Adipocyte (in vitro differentiated cells): ENCODE data around the gene PHC1.
A peak's percentile ranks its signal among the peaks of the same experiment; 100 is the strongest.
"Not testable (repeated sequence)": the region's sequence is repeated elsewhere in the genome, so short reads cannot be mapped to it uniquely, and the experiment has no call there.

Source experiments
- DNase-seq: peaks from one replicate; pipeline ENCODE4 v3.0.0-alpha.2; 2015; ENCODE audit warnings: low read depth
- H3K27me3 ChIP-seq: replicated peaks from 2 replicates; pipeline ENCODE4 v1.7.0; 2013; ENCODE audit warnings: mild to moderate bottlenecking, low read length, moderate library complexity; ENCODE audit not compliant: control insufficient read depth, insufficient read depth
- H3K36me3 ChIP-seq: 2 replicates; pipeline ENCODE4 v1.7.0; 2013; ENCODE audit warnings: low read length, mild to moderate bottlenecking, moderate library complexity; ENCODE audit not compliant: control insufficient read depth, insufficient read depth, severe bottlenecking
- H3K4me1 ChIP-seq: 2 replicates; pipeline ENCODE4 v1.7.0; 2013; ENCODE audit warnings: mild to moderate bottlenecking, low read length, moderate library complexity; ENCODE audit not compliant: control insufficient read depth, insufficient read depth
- H3K4me3 ChIP-seq: 2 replicates; pipeline ENCODE4 v1.7.0; 2013; ENCODE audit warnings: mild to moderate bottlenecking, low read length, moderate library complexity
- H3K9ac ChIP-seq: 2 replicates; pipeline ENCODE4 v1.7.0; 2013; ENCODE audit warnings: mild to moderate bottlenecking, low read length, moderate library complexity
- H3K9me3 ChIP-seq: 2 replicates; pipeline ENCODE4 v1.7.0; 2013; ENCODE audit warnings: mild to moderate bottlenecking, low read length, moderate library complexity; ENCODE audit not compliant: control insufficient read depth

PHC1 gene

DNA sequence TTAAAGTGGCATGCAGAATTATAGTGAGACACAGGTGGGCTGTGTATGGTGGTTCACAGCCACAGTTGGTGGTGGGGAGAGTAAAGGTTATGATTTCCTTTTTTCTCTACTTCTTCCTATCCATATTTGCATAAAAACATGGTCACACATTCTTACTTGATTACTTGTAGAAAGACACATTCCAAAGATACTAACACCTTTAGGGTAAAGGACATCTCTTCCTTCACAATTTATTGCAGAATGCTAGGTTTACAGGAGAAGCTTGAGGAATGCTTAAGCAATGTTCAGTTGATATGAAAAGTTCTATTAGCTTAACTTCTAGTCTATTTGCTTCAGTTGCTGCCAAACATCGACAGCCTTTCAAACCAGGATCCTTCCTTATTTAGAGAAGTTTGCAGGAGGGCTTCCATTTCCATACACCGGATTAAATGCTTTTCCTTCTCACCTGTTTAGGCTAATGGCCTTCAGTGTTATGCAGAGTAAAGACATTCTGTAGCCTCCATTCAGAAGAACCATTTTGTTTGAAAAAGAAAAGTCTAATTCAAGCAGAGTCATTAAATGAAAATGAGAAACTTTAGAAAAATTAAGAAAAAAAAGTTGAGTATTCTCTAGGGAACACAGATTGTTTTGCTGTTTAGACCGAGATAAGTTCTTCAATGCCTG is 2.6 kb upstream of the PHC1 start:
- DNase-seq: no peak
- H3K4me3 ChIP-seq: no peak overlapping the region
- no peaks in the 10 kb centered on the region for H3K27me3 ChIP-seq
- H3K36me3 ChIP-seq: no peaks in the 10 kb centered on the region
- H3K4me1 ChIP-seq: peaks cover 13% of the 10 kb centered on the region
- no peak overlapping the region for H3K9ac ChIP-seq
- H3K9me3 ChIP-seq: no peaks in the 10 kb centered on the region

DNA sequence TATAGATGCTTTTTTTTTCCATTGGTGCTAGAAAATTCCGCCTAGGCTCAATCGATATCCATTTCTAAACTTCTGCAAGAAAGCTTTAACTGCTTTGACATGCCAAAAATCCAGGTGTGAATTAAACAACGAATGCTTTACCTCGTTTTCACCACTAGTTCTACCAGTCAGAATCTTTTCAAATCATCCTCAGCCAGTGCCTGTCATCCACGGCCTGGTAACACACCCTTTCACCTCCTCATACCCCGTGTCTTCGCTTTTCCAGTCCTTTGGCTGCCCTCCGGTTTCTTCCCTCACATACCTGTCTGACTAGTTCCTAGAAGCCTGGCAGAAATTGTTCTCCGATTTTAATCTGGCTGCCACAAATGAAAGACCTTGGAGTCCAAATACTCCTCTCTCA is 1.4 kb upstream of the PHC1 start:
- peak; percentile 22 for DNase-seq
- H3K4me3 ChIP-seq: no peak overlapping the region
- no peaks in the 10 kb centered on the region for H3K9me3 ChIP-seq
- peaks cover 13% of the 10 kb centered on the region for H3K4me1 ChIP-seq
- H3K36me3 ChIP-seq: no peaks in the 10 kb centered on the region
- H3K27me3 ChIP-seq: no peaks in the 10 kb centered on the region
- H3K9ac ChIP-seq: no peak overlapping the region

DNA sequence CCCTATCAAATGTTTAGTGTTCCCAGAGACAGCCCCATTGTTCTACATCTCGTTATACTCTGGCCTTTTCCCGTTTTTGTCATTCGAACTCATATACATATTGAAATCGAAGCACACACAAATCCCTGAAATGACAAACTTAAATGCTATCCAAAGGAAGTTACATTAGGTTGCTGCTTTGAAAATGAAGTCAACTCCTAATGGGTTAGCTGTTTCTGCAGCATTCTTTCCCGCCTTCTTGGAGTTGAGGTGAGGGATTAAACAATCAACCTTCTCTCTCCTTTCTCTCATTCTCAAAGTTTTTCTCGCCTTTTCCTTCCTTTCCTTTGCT is 642 bp upstream of the PHC1 start:
- Histone ChIP-seq H3K9me3 (no peaks in the 10 kb centered on the region), H3K9ac (peak overlapping the region; percentile 79), H3K4me1 (peaks cover 13% of the 10 kb centered on the region), H3K36me3 (no peaks in the 10 kb centered on the region), H3K27me3 (no peaks in the 10 kb centered on the region), H3K4me3 (peak overlapping the region; percentile 87)
- peak; percentile 43 for DNase-seq

DNA sequence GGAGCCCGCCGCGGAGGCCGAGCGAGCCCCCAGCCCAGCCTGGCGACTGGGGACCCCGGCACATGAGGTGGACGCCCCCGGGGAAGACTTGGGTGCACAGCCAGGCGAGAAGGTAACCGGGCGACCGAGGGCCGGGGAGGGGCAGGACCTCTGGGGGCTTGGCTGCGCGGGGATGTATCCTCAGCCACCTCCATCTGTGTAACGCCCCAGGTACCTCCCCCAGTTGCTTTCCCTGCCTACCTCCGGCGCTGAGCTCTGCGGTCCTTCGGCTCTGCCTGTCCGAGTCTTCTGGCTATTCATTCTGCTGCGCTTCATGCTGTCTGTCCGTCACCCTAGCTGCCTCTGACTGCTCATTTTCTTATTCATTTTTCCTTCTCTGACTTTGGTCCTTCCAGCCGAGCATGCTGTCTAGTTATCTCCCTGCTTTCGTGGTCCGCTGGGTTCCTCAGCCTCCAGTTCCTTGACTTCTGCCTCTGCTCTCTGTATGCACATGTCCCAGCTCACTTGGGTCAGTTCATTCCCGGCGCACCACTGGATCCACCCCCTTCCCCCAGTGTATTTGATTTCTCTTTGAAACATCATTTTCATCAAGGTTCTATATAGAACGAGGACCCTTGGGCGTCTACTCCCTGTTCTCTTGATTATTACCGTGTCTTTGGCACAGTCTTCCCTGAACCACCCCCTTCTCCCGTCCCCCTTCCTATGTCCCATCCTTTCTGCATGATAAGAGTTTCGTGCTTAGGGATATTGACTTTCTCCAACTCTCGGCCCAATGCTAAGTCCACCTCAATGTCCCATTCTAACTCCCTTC is 612 bp downstream of the PHC1 start:
- DNase-seq: peak; percentile 56
- peak overlapping the region; percentile 60 for H3K9ac ChIP-seq
- H3K36me3 ChIP-seq: no peaks in the 10 kb centered on the region
- H3K9me3 ChIP-seq: no peaks in the 10 kb centered on the region
- peaks cover 13% of the 10 kb centered on the region for H3K4me1 ChIP-seq
- H3K27me3 ChIP-seq: no peaks in the 10 kb centered on the region
- H3K4me3 ChIP-seq: peak overlapping the region; percentile 83

DNA sequence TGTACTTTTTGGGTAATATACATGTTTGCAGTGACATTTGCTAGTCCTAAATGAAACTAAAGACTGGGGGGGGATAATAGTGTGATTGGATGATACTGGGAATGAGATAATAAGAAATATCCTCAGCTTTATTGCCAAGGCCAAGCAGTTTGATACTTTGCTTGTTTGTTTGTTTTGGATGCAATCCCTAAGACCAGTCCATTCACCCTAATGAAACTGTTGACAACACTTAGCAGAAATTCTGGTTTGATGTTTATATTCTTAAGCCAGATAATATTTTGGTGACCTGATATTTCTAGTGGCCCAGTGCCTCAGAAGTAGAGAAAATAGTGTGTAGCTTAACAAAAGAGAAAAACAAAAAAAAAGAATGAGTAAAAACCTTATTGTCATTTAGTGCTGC is 1.8 kb downstream of the PHC1 start:
- Histone ChIP-seq H3K27me3 (no peaks in the 10 kb centered on the region), H3K36me3 (peaks cover 3% of the 10 kb centered on the region), H3K4me3 (no peak overlapping the region), H3K9me3 (no peaks in the 10 kb centered on the region), H3K4me1 (peaks cover 13% of the 10 kb centered on the region), H3K9ac (no peak overlapping the region)
- DNase-seq: peak; percentile 1

DNA sequence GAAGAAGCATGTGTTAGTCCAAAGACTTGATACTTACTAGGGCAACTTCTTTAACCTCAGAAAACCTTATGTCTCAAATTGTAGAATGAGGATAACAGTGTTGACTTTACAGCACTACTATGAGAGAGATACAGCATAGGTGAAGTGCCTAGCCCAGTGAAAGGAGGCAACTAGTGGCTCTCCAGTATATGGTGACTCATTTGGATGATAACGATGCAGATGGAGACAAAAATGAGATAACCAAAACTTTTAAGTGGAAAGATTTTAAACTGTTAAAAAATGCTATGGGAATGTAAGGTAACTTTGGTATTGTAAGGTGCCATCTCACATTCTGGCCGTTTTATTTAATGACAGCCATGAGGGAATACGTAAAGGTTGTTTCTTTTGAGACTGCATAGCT is 2.7 kb downstream of the PHC1 start:
- peaks cover 3% of the 10 kb centered on the region for H3K36me3 ChIP-seq
- no peaks in the 10 kb centered on the region for H3K27me3 ChIP-seq
- no peak for DNase-seq
- H3K4me1 ChIP-seq: peaks cover 13% of the 10 kb centered on the region
- no peaks in the 10 kb centered on the region for H3K9me3 ChIP-seq
- H3K9ac ChIP-seq: no peak overlapping the region
- H3K4me3 ChIP-seq: no peak overlapping the region

DNA sequence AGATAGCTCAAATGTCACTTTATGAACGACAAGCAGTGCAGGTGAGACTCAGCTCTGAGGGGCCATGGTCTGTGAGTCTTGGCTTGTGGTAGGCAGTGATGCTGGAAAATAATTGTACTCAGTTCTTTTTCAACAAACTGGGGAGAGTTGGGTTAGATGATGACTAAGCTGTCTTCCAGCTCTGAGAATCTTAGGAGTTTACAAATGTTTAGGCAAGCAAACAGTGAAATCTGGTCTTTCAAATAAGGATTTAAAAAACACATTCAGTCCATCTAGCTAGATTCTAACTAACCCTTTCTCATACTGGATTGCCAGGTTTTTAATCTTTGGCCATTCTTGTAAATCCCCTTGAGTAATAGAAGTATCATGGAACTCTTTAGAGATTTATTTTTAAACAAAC is 3.4 kb downstream of the PHC1 start:
- H3K4me3 ChIP-seq: no peak overlapping the region

DNA sequence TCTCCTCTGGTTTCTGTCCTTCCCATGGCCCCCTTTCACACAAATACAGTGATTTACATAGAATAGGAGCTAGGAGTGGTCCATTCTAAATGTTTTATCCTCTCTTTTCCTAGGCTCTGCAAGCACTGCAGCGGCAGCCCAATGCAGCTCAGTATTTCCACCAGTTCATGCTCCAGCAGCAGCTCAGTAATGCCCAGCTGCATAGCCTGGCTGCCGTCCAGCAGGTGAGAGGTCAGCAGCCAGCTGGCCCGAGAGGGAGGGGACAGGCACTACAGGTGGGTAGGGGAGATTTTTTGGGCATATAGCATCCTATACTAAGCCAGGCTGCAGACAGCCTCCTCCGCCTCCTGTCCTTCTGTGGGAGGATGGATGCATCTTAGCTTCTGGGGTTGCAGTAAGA is 5.3 kb downstream of the PHC1 start:
- H3K36me3 ChIP-seq: peaks cover 15% of the 10 kb centered on the region
- H3K27me3 ChIP-seq, H3K9ac ChIP-seq, H3K4me3 ChIP-seq, DNase-seq, H3K4me1 ChIP-seq, H3K9me3 ChIP-seq: not testable (repeated sequence)

More for the DNA sequence above, 3.4 kb downstream of the PHC1 start:
- Histone ChIP-seq H3K4me1 (peaks cover 13% of the 10 kb centered on the region), H3K9me3 (no peaks in the 10 kb centered on the region), H3K36me3 (peaks cover 9% of the 10 kb centered on the region), H3K27me3 (no peaks in the 10 kb centered on the region), H3K9ac (no peak overlapping the region)
- DNase-seq: peak; percentile 2

DNA sequence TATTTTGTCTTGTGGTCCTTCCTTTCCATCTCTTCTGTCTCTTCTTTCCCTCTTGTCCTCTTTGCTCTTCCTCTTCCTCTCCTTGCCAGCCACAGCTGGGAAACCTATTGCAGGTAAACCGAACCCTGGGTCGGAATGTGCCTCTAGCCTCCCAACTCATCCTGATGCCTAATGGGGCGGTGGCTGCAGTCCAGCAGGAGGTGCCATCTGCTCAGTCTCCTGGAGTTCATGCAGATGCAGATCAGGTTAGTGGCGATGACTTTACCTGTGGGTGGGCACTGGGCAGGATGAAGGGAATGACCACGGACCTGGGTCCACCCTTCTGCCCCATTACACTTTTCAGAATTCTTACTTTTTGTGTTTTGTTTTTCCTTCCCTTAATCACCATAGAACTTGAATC is 8.2 kb downstream of the PHC1 start:
- H3K27me3 ChIP-seq: no peaks in the 10 kb centered on the region
- no peaks in the 10 kb centered on the region for H3K9me3 ChIP-seq
- peaks cover 15% of the 10 kb centered on the region for H3K36me3 ChIP-seq
- H3K4me3 ChIP-seq: no peak overlapping the region
- no peak overlapping the region for H3K9ac ChIP-seq
- DNase-seq: no peak
- H3K4me1 ChIP-seq: no peaks in the 10 kb centered on the region

DNA sequence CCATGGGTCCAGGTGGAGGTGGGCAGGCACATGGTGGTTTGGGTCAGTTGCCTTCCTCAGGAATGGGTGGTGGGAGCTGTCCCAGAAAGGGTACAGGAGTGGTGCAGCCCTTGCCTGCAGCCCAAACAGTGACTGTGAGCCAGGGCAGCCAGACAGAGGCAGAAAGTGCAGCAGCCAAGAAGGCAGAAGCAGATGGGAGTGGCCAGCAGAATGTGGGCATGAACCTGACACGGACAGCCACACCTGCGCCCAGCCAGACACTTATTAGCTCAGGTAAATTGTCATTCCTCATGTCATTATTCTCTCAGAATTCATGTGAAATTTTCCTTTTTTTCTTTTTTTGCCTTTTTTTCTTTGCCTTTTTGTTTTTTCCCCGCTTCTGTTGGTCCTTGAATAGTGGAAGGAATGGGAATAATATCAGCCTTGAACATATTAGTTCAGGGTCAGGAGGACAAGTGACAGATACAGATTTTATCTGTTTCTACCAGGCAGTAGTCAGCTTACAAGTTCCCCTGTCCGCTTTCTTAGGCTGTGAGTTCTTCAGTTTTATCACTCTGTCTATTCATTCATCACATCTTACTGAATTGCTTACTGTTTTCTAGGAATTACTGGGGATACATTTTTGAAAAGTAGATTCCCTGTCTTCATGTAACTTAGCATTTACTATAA is 16.5 kb downstream of the PHC1 start:
- not testable (repeated sequence) for DNase-seq, H3K4me1 ChIP-seq, H3K9me3 ChIP-seq, H3K4me3 ChIP-seq, H3K27me3 ChIP-seq, H3K9ac ChIP-seq
- peaks cover 18% of the 10 kb centered on the region for H3K36me3 ChIP-seq

DNA sequence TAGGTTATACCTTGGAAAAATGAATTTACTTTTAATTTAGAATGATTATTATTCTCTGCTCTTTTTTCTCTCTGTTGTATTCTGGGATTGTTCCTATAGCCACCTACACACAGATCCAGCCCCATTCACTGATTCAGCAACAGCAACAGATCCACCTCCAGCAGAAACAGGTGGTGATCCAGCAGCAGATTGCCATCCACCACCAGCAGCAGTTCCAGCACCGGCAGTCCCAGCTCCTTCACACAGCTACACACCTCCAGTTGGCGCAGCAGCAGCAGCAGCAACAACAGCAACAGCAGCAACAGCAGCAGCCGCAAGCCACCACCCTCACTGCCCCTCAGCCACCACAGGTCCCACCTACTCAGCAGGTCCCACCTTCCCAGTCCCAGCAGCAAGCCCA is 18.2 kb downstream of the PHC1 start:
- not testable (repeated sequence) for H3K4me1 ChIP-seq, DNase-seq, H3K9me3 ChIP-seq, H3K4me3 ChIP-seq, H3K9ac ChIP-seq, H3K27me3 ChIP-seq
- peaks cover 21% of the 10 kb centered on the region for H3K36me3 ChIP-seq
